Spinal cord (tissue), 10 donors: ENCODE measurements around the gene HDAC9. TPM values are rescaled to one million over a fixed set of nuclear protein-coding genes. Genes with fewer than 3 reads are reported as not detected.

Experiments used
- DNase-seq, 6 donors: peaks; one replicate each; pipeline versions ENCODE4 v3.0.0 to v3.0.0-alpha.2; 2013 to 2015; ENCODE audit warnings: low spot score in 6 of 6, low read depth in 4 of 6
- H3K27ac ChIP-seq: one replicate; pipeline ENCODE4 v1.5.1; 2013; ENCODE audit warnings: low read depth, low read length, control low read depth
- H3K27me3 ChIP-seq: one replicate; pipeline ENCODE4 v1.6.1; 2013; ENCODE audit warnings: low read length; ENCODE audit not compliant: control insufficient read depth, insufficient read depth
- H3K36me3 ChIP-seq: one replicate; pipeline ENCODE4 v1.6.1; 2013; ENCODE audit warnings: low read length; ENCODE audit not compliant: control insufficient read depth, insufficient read depth
- H3K4me1 ChIP-seq: one replicate; pipeline ENCODE4 v1.6.1; 2013; ENCODE audit warnings: low read length; ENCODE audit not compliant: control insufficient read depth, insufficient read depth
- H3K4me3 ChIP-seq: one replicate; pipeline ENCODE4 v1.5.1; 2013; ENCODE audit warnings: low read depth, low read length, control low read depth
- H3K9me3 ChIP-seq: one replicate; pipeline ENCODE4 v1.6.1; 2013; ENCODE audit warnings: low read length; ENCODE audit not compliant: control insufficient read depth, insufficient read depth
- WGBS: methylation state at CpG from one replicate; pipeline ENCODE4 v1.1.5; 2013; ENCODE audit warnings: missing lambda C conversion rate; ENCODE audit not compliant: insufficient coverage; 5-methylcytosine and 5-hydroxymethylcytosine counted together
- polyA plus RNA-seq, 2 donors: library from polyadenylated mRNA; unstranded; fragments of 120-200 nt; gene quantifications; one replicate each; pipeline ENCODE4 v1.2.1, GENCODE V29; 2013; ENCODE audit not compliant: insufficient read length in 2 of 2
- total RNA-seq, 2 donors: library from RNA; depleted of rRNA in 1 of 2; stranded (reverse); fragments of 120-200 nt in 1 of 2; fragments of >200 nt in 1 of 2; gene quantifications; one replicate each; pipeline versions ENCODE4 v1.2.3 to v1.2.4, GENCODE V29; 2013 to 2014
- donor health status: healthy.

Gene HDAC9
- total and polyA plus RNA-seq, 4 donors = 21.4 to 58.5 (median 29.3) TPM

- Histone ChIP-seq H3K27ac (no peak overlapping the region), H3K27me3 (no peaks in the 10 kb centered on the region), H3K36me3 (peaks cover 10% of the 10 kb centered on the region), H3K4me3 (no peak overlapping the region), H3K4me1 (no peaks in the 10 kb centered on the region), H3K9me3 (no peaks in the 10 kb centered on the region)
- DNase-seq = no peak
- whole genome bisulfite sequencing = 95% methylated on average over 7 of the region's 7 CpGs
Observed at GRCh38 chr7:18574235-18574540, 78.6 kb downstream of the HDAC9 start.

- no peaks in the 10 kb centered on the region for H3K27me3 ChIP-seq
- H3K4me1 ChIP-seq = no peaks in the 10 kb centered on the region
- H3K27ac ChIP-seq = no peak overlapping the region
- H3K4me3 ChIP-seq = no peak overlapping the region
- no peaks in the 10 kb centered on the region for H3K9me3 ChIP-seq
- WGBS = 97% methylated on average over 14 of the region's 14 CpGs
- H3K36me3 ChIP-seq = peaks cover 10% of the 10 kb centered on the region
- no peak for DNase-seq
Observed at GRCh38 chr7:18574676-18575075, 79.1 kb downstream of the HDAC9 start.

- H3K36me3 ChIP-seq = peaks cover 10% of the 10 kb centered on the region
- no peak for DNase-seq
- no peak overlapping the region for H3K27ac ChIP-seq
- no peaks in the 10 kb centered on the region for H3K9me3 ChIP-seq
- no peak overlapping the region for H3K4me3 ChIP-seq
- H3K27me3 ChIP-seq = no peaks in the 10 kb centered on the region
- no peaks in the 10 kb centered on the region for H3K4me1 ChIP-seq
- 90% methylated on average over 3 of the region's 6 CpGs for WGBS
Observed at GRCh38 chr7:18575622-18576572, 80.3 kb downstream of the HDAC9 start.

- no peak overlapping the region for H3K27ac ChIP-seq
- no peak for DNase-seq
- H3K4me3 ChIP-seq = no peak overlapping the region
- no peaks in the 10 kb centered on the region for H3K4me1 ChIP-seq
- peaks cover 10% of the 10 kb centered on the region for H3K36me3 ChIP-seq
- WGBS = no CpG with 5 or more reads among the region's 2 CpGs
- H3K27me3 ChIP-seq = no peaks in the 10 kb centered on the region
- no peaks in the 10 kb centered on the region for H3K9me3 ChIP-seq
Observed at GRCh38 chr7:18577096-18577771, 81.7 kb downstream of the HDAC9 start.

GRCh38 chr7:18579698-18580097 is 84.1 kb downstream of the HDAC9 start:
- DNase-seq = no peak
- Histone ChIP-seq H3K4me3 (no peak overlapping the region), H3K27me3 (no peaks in the 10 kb centered on the region), H3K36me3 (peaks cover 2% of the 10 kb centered on the region), H3K27ac (no peak overlapping the region), H3K4me1 (no peaks in the 10 kb centered on the region), H3K9me3 (no peaks in the 10 kb centered on the region)
- WGBS = 100% methylated on average over 2 of the region's 4 CpGs

GRCh38 chr7:18580950-18581349 is 85.4 kb downstream of the HDAC9 start:
- Histone ChIP-seq H3K4me1 (no peaks in the 10 kb centered on the region), H3K9me3 (no peaks in the 10 kb centered on the region), H3K4me3 (no peak overlapping the region), H3K27ac (no peak overlapping the region), H3K27me3 (no peaks in the 10 kb centered on the region), H3K36me3 (no peaks in the 10 kb centered on the region)
- no CpG with 5 or more reads among the region's 1 CpG for WGBS
- peak in 2 of 6 donors; percentile 43 to 65 for DNase-seq

- H3K4me1 ChIP-seq = no peaks in the 10 kb centered on the region
- WGBS = no CpG with 5 or more reads among the region's 2 CpGs
- H3K9me3 ChIP-seq = no peaks in the 10 kb centered on the region
- H3K4me3 ChIP-seq = no peak overlapping the region
- no peak overlapping the region for H3K27ac ChIP-seq
- no peak for DNase-seq
- H3K27me3 ChIP-seq = no peaks in the 10 kb centered on the region
- H3K36me3 ChIP-seq = no peaks in the 10 kb centered on the region
Observed at GRCh38 chr7:18583305-18583704, 87.8 kb downstream of the HDAC9 start.

GRCh38 chr7:18590241-18590640 is 94.7 kb downstream of the HDAC9 start:
- Histone ChIP-seq H3K4me3 (no peak overlapping the region), H3K36me3 (no peaks in the 10 kb centered on the region), H3K27ac (no peak overlapping the region), H3K9me3 (no peaks in the 10 kb centered on the region), H3K4me1 (no peaks in the 10 kb centered on the region), H3K27me3 (no peaks in the 10 kb centered on the region)
- DNase-seq = no peak
- 90% methylated on average over 2 of the region's 7 CpGs for WGBS

- H3K4me1 ChIP-seq = no peaks in the 10 kb centered on the region
- H3K36me3 ChIP-seq = no peaks in the 10 kb centered on the region
- H3K4me3 ChIP-seq = no peak overlapping the region
- H3K27ac ChIP-seq = no peak overlapping the region
- H3K27me3 ChIP-seq = no peaks in the 10 kb centered on the region
- peak in 4 of 6 donors; percentile 20 to 80 (median 44) for DNase-seq
- no CpG with 5 or more reads among the region's 1 CpG for WGBS
- H3K9me3 ChIP-seq = no peaks in the 10 kb centered on the region
Observed at GRCh38 chr7:18590744-18591340, 95.3 kb downstream of the HDAC9 start.
